ENCODE measurements around the gene MRPL32.

- TF ChIP-seq, protein P1, sequence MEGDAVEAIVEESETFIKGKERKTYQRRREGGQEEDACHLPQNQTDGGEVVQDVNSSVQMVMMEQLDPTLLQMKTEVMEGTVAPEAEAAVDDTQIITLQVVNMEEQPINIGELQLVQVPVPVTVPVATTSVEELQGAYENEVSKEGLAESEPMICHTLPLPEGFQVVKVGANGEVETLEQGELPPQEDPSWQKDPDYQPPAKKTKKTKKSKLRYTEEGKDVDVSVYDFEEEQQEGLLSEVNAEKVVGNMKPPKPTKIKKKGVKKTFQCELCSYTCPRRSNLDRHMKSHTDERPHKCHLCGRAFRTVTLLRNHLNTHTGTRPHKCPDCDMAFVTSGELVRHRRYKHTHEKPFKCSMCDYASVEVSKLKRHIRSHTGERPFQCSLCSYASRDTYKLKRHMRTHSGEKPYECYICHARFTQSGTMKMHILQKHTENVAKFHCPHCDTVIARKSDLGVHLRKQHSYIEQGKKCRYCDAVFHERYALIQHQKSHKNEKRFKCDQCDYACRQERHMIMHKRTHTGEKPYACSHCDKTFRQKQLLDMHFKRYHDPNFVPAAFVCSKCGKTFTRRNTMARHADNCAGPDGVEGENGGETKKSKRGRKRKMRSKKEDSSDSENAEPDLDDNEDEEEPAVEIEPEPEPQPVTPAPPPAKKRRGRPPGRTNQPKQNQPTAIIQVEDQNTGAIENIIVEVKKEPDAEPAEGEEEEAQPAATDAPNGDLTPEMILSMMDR (IDR thresholded peaks at IDR 0.05; ENCODE audit: insufficient read depth, low read length, poor library complexity, severe bottlenecking): no peak
- TF ChIP-seq EZH2phosphoT487 (conservative IDR thresholded peaks at IDR 0.05; ENCODE audit: low read length): no peak
Observed at GRCh38 chr7:42911454-42912447, 20.4 kb upstream of the MRPL32 start, which contains the start of gene C7orf25.
